Stimulated activated CD4-positive, alpha-beta T cell treated with anti-CD3 and anti-CD28 coated beads, Interleukin-4, amount 100 ng/mL, for 48 hours (primary cell): ENCODE results near the gene TALDO1.

ENCODE experiments used
- DNase-seq, 2 donors: peaks; one replicate each; pipeline ENCODE4 v3.0.0-alpha.2; 2020; ENCODE audit warnings: low read depth in 2 of 2

TALDO1 gene

GRCh38 chr11:747158-748006, at the start of gene TALDO1:
Gene TALDO1, plus strand, starts transcription at chr11:747464. Its CDS starts 18 bp downstream, at chr11:747482.
- DNase-seq = peak; percentile 81 to 90

GRCh38 chr11:697811-698311, 49.4 kb upstream of the TALDO1 start:
- DNase-seq = no peak

- no peak for DNase-seq
Observed at GRCh38 chr11:698493-699115, 48.7 kb upstream of the TALDO1 start.

GRCh38 chr11:699116-699508, 48.2 kb upstream of the TALDO1 start:
- DNase-seq = no peak

GRCh38 chr11:699753-700152, 47.5 kb upstream of the TALDO1 start:
- no peak for DNase-seq

GRCh38 chr11:701741-702461, 45.4 kb upstream of the TALDO1 start:
- DNase-seq = no peak

- DNase-seq = no peak
Observed at GRCh38 chr11:702462-703461, 44.5 kb upstream of the TALDO1 start.

- no peak for DNase-seq
Observed at GRCh38 chr11:703506-703905, 43.8 kb upstream of the TALDO1 start.

- no peak for DNase-seq
Observed at GRCh38 chr11:704228-704674, 43.0 kb upstream of the TALDO1 start.

GRCh38 chr11:704781-705645, 42.3 kb upstream of the TALDO1 start:
- DNase-seq = no peak

GRCh38 chr11:705646-706438, 41.4 kb upstream of the TALDO1 start, which contains the start of gene EPS8L2:
Gene EPS8L2, plus strand, starts transcription at chr11:706231. Its CDS starts 3,177 bp downstream, at chr11:709408.
- no peak for DNase-seq

GRCh38 chr11:706439-706956, 40.8 kb upstream of the TALDO1 start:
- no peak for DNase-seq

GRCh38 chr11:706957-707816, 40.1 kb upstream of the TALDO1 start:
- DNase-seq = no peak

- no peak for DNase-seq
Observed at GRCh38 chr11:707817-708420, 39.3 kb upstream of the TALDO1 start.

- DNase-seq = no peak
Observed at GRCh38 chr11:708511-708910, 38.8 kb upstream of the TALDO1 start.

GRCh38 chr11:709109-709997, 37.9 kb upstream of the TALDO1 start:
- DNase-seq = no peak
